GM18498 (cell line): Measurements from ENCODE around the gene PDZD2.
"Not testable (repeated sequence)": the region's sequence is repeated elsewhere in the genome, so short reads cannot be mapped to it uniquely, and the experiment has no call there.

Experiments
- ATAC-seq: cut with Tn5 transposase; IDR thresholded peaks from one replicate; pipeline ENCODE4 v1.9.1; 2021; ENCODE audit warnings: mild to moderate bottlenecking, moderate library complexity; ENCODE audit not compliant: unreplicated experiment

The PDZD2 gene

DNA sequence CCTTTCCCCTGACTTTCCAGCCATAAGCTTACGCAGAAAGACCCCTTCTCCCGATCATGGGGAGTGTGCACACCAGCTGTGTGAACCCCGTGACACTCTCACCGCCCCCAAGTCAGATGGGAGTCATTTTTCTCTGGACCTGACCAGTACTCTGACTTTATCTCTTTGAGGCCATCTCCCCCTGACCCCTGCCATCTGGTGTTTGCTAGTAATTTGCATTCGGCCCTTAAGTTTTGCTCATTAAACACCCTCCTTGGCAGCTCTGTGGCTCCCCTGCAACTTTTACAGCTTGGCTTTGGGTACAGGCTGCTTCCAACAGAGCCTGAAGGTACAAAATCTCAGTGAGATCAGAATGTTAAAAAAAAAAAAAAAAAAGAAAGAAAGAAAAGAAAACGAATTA is 43.9 kb downstream of the PDZD2 start:
- ATAC-seq = no peak

DNA sequence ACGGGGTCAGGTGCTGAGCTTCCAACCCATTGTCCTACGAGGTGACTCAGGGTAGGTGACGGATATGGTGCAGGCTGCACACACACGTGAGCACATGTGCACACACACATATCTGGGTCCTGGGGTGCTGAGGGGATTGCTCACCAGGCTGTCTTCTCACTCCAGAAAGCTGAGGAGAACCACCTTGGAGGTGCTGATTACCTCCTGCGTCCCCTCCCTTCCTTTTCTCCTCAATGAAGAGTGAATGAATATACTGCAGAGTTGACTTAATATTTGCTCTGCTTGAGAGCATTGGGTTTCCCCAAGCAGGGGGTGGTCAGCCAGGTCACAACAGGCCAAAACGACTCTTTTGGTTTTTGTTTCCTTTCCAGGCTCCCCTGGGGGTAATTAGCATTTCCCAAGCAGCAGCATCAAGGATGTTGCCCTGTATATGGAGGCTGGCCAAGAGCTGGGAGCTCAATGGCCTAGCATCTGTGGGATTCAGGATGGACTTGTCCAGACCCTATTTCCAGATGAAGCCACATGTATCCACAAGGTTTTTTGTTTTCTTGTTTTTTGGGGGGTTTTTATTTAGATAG is 49.7 kb downstream of the PDZD2 start:
- no peak for ATAC-seq

DNA sequence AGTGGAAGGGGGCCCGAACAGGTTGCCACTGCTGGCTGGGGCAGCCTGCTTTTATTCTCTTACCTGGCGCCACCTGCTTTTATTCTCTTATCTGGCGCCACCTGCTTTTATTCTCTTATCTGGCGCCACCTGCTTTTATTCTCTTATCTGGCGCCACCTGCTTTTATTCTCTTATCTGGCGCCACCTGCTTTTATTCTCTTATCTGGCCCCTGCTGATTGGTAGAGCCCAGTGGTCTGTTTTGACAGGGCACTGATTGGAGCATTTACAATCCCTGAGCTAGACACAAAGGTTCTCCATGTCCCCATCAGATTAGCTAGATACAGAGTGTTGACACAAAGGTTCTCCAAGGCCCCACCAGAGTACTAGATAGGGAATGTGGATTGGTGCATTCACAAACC is 52.5 kb downstream of the PDZD2 start:
- not testable (repeated sequence) for ATAC-seq

DNA sequence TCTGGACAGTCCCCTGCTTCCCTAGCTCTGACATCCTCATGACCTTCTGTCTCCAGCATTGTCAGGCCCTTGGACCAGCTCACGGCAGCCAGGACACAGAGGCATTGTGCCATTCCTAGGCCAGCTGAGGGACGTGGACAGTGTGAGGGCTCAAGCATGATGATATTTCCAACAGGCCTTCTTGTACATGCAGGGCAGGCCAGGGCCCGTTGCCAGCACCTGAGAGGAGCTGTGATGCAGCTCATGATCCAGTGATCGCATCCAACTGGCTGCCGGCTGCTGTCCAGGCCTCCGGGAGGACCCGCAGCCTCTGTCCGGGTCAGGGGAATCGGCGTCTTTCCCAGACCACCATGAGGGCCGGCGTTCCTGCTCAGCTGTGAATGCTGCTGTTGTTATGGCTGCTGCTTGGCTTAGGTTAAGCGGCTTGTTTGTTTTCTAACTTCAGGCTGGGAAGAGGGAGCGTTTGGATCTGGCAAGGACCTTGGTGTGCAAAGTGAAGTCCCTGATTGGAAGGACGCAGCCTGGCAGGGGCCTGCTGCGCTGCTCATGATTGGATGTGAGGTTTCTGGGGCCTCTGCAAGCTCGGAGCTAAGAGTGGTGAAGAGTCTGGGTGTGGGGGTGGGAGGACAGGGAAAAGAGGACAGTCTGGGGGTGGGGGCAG is 53.8 kb downstream of the PDZD2 start:
- ATAC-seq = no peak

DNA sequence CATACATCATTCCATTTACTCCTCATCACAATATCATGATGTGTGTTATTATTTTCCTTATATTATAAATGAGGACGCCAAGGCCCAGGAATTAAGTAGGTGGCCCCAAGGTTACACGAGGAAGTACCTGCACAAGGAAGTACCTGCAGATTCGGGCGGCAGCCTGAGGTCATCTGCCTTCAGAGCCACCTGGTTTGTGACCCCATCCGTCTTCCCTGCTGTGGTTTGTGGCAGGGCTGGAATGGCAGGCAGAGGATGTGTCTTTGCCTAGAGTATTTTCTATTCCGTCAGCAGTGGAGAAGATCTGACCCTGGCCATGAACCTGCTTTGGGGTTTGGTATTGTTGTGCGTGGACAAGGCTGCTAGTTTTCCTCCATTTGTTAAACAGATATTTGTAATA is 59.7 kb downstream of the PDZD2 start:
- ATAC-seq = no peak

DNA sequence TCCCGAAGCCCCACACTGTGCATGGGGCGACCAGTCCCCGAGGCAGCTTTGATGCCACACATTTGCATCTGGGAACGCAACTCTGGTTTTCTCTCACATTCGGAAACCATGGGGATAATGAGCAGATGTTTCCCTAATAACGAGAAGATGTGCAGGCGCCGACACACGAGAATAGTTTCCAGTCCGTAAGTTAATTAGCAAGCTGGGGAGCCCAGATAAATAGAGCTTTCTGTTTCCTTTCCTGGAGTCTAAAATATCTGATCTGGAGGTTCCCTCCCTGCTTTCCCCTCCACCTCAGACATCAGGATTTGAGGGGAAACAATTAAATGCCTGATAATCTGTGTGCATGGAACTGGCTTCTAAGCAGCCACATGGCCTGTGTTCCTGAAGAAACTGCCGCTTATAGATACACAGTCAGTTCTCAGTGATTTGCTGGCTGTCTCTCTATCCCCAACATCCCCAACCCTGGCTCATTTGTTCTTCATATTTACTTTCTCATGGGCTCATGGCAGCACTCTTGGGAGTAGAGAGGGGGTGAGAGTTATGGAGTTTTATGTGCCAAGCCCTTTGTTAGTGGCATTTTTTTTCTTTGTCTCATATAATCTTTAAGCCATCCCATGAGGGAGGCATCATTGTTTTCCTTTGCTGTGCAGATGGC is 62.8 kb downstream of the PDZD2 start:
- ATAC-seq = no peak

DNA sequence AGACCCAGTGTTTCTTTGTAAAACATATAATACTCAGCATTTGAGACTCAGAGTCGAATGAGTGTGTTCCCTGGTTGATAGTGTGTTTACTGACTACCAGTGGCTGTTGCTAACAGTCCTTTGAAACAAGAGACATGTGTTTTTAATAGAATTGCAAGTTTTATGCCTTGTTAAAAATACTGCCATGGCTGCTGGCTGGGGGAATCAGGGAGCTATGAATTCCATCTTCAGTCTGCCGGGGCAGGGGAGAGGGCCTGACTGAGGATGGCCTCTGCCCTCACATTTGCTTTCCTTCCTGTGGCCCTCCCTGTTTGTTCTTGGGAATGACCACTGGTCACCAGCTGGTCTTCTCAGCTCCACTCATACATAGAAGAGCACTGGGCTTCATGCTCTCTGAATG is 63.8 kb downstream of the PDZD2 start:
- ATAC-seq = no peak

DNA sequence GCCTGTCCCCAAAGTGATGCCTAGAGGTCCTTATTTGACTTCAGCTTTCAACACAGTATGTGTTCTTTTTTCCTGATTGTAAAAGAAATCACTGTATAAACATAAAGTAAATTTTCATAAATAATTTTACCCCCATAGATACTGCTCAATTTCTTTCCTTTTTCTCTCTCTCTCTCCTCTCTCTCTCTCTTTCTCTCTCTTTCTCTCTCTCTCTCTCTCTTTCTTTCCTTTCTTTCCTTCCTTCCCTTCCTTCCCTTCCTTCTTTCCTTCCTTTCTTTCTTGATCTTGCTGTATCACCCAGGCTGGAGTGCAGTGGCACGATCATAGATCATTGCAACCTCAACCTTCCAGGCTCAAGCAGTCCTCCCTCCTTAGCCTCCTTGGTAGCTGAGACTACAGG is 64.8 kb downstream of the PDZD2 start:
- no peak for ATAC-seq

DNA sequence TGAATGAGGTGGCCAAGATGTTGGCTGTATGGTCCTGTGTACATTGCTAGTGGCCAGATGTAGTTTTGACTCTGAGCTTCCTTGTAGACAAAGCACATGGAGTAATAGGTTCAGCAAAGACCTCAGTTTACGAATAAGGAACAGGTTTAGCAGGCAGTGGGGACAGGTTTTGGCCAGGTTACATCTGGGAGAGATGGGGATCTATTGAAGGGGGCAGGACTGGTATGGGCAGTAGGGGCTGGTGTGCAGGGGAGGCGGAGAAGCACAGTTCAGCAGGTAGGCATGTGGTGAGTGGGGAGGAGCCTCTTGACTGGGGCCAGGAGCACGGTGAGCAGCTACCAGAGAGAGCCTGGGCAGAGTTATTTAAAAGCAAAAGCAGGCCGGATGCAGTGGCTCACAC is 67.3 kb downstream of the PDZD2 start:
- ATAC-seq = no peak

DNA sequence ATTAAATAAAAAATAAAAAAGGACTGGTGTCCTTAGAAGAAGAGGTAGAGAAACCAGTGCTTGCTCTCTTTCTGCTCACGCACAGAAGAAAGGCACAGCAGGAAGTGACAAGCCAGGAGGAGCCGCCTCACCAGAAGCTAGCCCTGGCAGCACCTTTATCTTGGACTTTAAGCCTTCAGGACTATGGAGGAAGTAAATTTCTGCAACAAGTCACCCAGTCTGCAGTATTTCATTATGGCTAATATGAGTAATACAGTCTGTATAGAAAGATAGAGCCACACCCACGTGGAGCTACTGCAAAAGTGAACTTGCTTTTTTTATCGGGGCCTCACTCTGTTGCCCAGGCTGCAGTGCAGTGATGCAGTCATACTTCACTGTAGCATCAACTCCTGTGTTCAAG is 68.4 kb downstream of the PDZD2 start:
- ATAC-seq = no peak

DNA sequence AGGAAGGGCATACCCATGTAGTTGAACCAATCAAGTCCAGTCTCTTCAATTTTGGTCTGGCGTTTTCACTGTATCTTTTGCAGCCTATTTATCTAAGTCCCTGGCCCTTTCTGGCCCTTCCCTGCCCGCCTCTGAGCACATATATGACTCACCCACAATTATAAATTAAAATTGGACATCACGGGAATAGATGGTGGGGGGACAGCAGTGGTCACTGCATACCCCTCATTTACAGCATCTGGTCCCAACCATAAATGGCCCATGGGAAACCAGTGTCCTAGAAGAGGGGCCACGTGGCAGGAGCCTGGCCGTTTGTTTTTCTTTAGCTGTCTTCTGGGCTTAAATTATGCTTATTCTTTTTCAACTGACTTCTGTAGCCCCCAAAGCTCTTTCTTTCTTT is 69.2 kb downstream of the PDZD2 start:
- no peak for ATAC-seq

DNA sequence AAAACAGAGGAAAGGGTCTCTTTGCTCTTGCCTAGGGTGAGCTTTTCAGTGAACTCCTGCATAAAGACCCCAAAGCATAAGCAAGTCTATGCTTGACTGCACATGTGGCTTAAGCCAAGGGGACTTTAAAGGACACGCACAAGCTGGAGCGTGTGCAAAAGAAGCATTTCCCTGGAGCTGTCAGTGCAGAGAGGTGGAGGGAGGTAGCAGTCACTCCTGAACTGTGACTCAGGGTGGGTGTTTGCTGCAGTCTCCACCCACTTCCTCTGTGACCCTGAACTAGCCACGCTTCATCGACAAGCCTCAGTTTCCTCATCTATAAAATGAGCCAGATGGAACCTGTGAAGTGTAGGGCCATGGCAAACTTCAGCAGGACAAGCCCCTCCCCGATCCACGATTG is 72.4 kb downstream of the PDZD2 start:
- no peak for ATAC-seq

DNA sequence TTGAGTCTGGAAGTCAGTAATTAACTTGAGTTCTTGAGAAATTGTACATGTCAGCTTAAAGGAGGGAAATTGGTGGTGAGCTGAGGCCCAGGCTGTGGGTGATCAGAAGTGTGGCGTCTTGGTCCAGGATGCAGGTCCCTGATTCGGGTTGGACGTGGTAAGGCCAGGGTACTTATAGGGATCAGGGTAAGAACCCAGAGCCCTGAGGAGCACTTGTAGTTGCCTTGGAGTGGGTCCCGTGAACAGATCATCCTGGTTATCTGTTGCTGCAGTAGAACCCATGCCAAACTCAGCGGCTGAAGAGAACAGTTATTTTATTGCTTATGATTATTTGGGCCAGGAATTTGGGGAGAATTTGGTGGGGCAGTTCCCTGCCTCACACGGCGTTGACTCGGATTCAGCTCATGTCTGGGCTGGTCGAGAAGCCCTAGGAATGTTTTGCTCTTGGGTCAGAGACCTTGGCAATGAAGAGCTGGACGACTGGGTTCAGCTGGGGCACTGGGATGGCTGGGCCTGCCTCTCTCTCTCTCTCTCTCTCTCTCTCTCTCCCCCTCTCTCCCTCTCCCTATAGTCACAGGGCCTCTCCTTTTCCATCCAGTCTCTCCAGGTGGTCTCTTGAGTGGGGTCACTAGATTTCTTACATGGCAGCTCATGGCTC is 73.1 kb downstream of the PDZD2 start:
- ATAC-seq = no peak

DNA sequence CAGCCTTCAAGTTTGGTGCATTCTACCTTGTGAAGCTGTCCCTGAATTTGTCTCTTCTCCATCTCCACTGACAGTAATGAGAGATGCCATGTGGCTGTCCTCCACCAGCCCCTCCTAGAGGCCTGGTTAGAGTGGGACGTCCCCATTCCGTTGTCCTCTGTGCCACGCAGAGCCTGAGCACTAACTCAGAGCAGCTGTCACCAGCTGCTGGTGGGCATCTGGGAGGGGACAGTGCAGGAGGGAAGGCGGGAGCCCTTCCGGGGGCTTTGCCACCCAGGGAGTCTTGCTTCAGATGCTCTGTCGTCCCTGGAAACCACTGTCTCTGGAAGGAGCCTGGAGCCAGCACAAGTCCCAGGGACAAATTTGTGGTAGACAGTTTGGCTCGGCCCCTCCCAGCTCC is 78.6 kb downstream of the PDZD2 start:
- ATAC-seq = no peak

DNA sequence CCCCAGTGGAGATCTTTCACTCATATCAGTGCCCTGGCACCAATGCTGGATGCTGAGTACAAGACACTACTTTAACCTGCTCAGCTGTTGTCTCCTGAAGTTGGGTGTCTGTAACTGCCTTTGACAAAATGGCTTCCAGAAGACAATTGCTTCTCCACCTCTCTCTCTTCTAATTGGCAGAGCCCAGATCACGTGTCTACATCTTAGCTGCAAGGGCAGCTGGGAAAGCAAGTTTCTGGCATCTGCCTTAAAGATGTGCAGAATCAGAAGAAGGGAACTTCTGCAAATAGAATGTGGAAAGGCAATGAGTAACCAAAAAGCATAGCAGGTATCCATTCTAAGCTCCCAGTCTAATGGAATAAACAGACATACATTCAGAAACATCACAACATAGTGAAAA is 81.1 kb downstream of the PDZD2 start:
- no peak for ATAC-seq

DNA sequence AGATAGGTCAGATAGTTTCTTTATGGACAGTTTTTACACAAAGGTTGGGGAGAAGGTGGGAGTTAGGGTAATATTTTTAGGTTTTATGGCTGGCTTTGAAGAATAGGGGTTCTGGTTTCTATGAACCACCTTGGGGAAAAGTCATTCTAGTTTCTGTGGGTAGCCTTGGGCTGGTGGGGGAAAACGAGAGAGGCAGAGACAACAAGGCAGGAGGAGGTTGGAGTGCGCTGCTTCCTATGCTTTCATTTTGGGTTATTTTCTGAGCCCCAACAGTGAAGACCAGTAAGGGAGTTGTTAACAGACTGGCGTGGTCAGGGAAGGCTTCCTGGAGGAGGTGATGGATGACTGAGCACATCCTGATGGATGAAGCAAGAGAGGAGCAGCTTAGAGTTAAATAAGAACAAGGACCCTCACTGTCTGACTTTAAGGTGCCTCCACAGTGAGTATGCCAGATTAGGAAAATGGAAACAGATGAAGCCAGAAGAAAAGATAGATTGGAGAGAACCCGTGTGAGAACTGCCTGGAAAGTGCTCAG is 81.9 kb downstream of the PDZD2 start:
- no peak for ATAC-seq

DNA sequence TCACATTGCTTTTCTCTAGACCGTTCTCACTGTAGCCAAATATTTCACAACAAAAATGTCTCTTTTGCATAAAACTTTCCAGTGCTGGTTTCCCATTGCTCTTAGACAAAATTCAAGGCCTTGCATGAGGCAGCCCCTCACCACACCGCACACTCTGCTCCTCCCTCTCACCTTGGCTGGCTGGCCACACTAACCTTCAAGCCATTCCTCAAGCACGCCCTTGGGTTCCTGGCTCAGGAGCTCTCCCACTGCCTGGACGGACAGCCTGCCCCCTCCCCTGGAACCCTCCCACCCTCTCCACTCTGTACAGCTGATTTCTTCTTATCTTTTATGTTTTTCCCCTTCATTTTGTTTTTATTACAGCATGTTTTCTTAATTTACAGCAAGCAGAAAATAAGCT is 83.2 kb downstream of the PDZD2 start:
- ATAC-seq = no peak

DNA sequence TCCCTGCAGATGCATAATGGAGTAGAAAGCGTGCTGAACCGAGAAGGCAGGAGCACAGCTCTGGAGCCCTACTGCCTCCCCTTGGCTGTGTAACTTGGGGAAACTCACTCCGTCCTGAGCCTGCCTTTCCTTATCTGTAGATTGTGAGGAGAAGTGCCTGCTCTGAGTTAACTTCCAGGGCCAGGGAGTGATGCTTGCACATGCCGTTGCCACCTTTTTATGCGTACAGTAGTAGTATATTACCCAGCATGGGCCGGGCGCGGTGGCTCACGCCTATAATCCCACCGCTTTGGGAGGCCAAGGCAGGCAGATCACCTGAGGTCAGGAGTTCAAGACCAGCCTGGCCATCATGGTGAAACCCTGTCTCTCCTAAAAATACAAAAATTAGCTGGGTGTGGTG is 87.1 kb downstream of the PDZD2 start:
- ATAC-seq = no peak

DNA sequence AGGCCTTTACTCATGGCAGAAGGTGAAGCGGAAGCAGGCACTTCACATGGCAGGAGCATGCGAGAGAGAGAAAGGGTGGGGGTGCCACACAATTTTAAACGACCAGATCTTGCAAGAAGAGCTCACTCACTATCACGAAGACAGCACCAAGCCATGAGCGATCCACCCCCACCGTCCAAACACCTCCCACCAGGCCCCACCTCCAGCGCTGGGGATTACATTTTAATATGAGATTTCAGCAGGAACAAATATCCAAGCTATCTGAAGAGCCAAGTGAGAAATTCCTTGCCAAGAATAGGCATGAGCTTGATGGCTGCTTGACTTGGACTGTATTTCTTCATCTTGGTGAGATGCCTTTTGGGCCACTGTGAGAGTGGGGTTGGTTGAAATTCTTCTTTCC is 88.0 kb downstream of the PDZD2 start:
- ATAC-seq = no peak

DNA sequence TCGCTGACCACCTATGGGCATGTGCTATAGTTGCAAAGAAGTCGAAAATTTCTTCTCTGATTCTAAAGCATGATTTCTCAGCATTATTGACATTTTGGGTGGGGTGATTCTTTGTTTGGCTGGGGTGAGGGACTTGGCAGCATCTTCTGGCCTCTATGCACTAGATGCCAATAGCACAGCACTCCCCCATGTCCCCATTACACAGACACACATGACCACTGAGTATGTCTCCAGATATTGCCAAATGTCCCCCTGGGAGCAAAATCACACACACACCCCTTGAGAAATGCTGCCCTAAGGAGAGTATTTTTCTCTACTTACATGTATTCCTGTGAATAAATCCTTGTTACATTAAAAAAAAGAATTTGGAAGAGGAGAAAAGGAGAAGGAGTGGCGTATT is 89.1 kb downstream of the PDZD2 start:
- ATAC-seq = no peak

DNA sequence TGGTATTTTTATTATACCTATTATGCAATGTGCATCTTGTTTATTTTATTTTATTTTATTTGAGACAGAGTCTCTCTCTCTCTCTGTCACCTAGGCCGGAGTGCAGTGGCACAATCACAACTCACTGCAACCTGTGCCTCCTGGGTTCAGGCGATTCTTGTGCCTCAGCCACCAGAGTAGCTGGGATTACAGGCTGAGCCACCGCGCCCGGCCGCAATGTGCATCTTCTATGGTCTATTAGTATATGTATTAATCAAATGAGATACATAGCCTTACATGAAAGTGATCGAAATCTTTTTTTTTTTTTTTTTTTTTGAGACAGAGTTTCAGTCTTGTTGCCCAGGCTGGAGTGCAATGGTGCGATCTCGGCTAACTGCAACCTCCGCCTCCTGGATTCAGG is 89.9 kb downstream of the PDZD2 start:
- ATAC-seq = not testable (repeated sequence)

DNA sequence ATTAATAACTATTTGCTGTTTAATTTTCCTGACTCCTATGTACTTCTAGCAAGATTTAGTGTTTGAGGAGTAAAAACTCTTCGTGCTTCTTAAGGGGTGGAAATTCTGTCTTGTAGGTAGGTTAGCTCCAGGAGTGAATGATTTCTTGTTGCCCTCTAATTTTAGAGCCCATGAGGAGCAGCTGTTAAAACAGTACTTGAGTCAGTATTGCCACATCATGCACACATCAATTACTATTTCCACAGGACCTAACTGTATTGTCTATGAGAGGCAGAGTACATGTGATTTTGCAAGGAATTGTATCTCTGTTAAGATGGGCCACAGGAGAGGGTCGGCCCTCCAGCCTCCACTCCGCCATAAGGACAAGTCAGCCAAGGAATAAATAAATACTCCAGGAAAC is 91.2 kb downstream of the PDZD2 start:
- ATAC-seq = no peak
